NB4 (cell line): ENCODE data around the gene ADK.
"Not testable (repeated sequence)": the region's sequence is repeated elsewhere in the genome, so short reads cannot be mapped to it uniquely, and the experiment has no call there.

ENCODE experiments used
- CTCF ChIP-seq: IDR thresholded peaks from one replicate; pipeline ENCODE4 v1.5.1; 2012; ENCODE audit warnings: low read depth, low read length
- MAX ChIP-seq: IDR thresholded peaks from 2 replicates; pipeline ENCODE4 v1.6.1; 2011; ENCODE audit warnings: low read depth, low read length
- MYC ChIP-seq: IDR thresholded peaks from 2 replicates; pipeline ENCODE4 v1.6.1; 2011; ENCODE audit warnings: low read depth, low read length
- POLR2A ChIP-seq: IDR thresholded peaks from 2 replicates; pipeline ENCODE4 v1.6.1; 2011; ENCODE audit warnings: mild to moderate bottlenecking; ENCODE audit not compliant: insufficient read length; ENCODE audit errors: extremely low read depth

- not testable (repeated sequence) for TF ChIP-seq CTCF, MYC, MAX, POLR2A
Measured at GRCh38 chr10:74580438-74580837, 429.4 kb downstream of the ADK start.
